Measurements from ENCODE around the gene LAMTOR2. TPM values are rescaled to one million over a fixed set of nuclear protein-coding genes. Genes with fewer than 3 reads are reported as not detected.

Gene LAMTOR2
- total and polyA plus RNA-seq, 10 of the 15 experiments (the other 5 are each of a cell fraction or from before 2014, with no cell fraction given): 71.9 to 264 (median 97.0) TPM

DNA sequence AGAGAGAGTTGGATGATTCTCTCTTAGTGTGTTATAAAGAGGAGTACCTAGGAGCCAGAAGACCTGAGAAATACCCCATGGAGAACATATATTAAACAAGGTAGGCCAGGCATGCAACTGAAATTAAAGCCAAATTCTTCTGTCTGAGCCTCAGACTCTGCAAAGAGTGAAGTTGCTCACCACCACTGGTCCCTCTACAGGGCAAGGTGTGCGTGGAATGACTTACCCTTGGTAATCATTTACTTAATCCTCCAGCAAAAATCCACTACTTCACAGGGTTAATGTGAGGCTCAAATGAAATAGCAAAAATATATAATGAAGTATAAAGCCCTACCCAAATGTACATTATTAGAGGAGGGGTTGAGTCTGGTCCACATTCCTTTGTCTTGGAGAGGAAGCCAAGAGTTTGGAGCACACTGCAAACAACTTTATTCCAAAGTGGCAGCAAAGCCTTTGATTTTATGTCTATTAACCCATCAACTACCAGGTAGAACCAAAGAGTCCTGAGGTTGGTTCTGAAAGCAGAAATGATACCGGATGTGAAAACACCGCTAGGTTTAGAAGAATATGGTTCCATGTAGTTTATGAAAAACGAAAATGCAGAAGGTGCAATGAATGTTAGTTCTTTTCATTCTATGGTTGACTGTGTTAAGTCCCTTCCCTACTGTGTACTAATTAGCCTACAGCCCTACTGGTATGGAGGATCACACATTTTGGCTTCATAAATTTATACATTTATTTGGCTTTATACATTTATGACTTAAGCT lies 42.3 kb upstream of the LAMTOR2 start (continued):
- TF ChIP-seq, protein P1, sequence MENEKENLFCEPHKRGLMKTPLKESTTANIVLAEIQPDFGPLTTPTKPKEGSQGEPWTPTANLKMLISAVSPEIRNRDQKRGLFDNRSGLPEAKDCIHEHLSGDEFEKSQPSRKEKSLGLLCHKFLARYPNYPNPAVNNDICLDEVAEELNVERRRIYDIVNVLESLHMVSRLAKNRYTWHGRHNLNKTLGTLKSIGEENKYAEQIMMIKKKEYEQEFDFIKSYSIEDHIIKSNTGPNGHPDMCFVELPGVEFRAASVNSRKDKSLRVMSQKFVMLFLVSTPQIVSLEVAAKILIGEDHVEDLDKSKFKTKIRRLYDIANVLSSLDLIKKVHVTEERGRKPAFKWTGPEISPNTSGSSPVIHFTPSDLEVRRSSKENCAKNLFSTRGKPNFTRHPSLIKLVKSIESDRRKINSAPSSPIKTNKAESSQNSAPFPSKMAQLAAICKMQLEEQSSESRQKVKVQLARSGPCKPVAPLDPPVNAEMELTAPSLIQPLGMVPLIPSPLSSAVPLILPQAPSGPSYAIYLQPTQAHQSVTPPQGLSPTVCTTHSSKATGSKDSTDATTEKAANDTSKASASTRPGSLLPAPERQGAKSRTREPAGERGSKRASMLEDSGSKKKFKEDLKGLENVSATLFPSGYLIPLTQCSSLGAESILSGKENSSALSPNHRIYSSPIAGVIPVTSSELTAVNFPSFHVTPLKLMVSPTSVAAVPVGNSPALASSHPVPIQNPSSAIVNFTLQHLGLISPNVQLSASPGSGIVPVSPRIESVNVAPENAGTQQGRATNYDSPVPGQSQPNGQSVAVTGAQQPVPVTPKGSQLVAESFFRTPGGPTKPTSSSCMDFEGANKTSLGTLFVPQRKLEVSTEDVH (IDR thresholded peaks at IDR 0.05; ENCODE audit: low read depth, partially characterized antibody): no peak
- TF ChIP-seq JUND (IDR thresholded peaks at IDR 0.05; ENCODE audit: low read depth, low read length): no peak
- no peak for TF ChIP-seq EED (IDR thresholded peaks at IDR 0.05; ENCODE audit: low read depth)
- TF ChIP-seq WRNIP1 (IDR thresholded peaks at IDR 0.05; ENCODE audit: borderline replicate concordance, low read depth, low read length): no peak
- TF ChIP-seq PML (IDR thresholded peaks at IDR 0.05; ENCODE audit: low read length): peak; percentile 47; the same call in 1 of the 2 replicates
- TF ChIP-seq NR2C2 (IDR thresholded peaks at IDR 0.05; ENCODE audit: borderline replicate concordance, control insufficient read depth, insufficient read length, low read depth): no peak
- TF ChIP-seq, protein P2, sequence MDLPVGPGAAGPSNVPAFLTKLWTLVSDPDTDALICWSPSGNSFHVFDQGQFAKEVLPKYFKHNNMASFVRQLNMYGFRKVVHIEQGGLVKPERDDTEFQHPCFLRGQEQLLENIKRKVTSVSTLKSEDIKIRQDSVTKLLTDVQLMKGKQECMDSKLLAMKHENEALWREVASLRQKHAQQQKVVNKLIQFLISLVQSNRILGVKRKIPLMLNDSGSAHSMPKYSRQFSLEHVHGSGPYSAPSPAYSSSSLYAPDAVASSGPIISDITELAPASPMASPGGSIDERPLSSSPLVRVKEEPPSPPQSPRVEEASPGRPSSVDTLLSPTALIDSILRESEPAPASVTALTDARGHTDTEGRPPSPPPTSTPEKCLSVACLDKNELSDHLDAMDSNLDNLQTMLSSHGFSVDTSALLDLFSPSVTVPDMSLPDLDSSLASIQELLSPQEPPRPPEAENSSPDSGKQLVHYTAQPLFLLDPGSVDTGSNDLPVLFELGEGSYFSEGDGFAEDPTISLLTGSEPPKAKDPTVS (IDR thresholded peaks at IDR 0.05; ENCODE audit: low read depth, low read length): no peak
- no peak for TF ChIP-seq RBBP5 (conservative IDR thresholded peaks at IDR 0.05)
- TF ChIP-seq DPF2 (IDR thresholded peaks at IDR 0.05): peak; percentile 85
- TF ChIP-seq EZH2 (IDR thresholded peaks at IDR 0.05; ENCODE audit: borderline replicate concordance, control insufficient read depth, low read depth, low read length): no peak
- TF ChIP-seq, protein P3, sequence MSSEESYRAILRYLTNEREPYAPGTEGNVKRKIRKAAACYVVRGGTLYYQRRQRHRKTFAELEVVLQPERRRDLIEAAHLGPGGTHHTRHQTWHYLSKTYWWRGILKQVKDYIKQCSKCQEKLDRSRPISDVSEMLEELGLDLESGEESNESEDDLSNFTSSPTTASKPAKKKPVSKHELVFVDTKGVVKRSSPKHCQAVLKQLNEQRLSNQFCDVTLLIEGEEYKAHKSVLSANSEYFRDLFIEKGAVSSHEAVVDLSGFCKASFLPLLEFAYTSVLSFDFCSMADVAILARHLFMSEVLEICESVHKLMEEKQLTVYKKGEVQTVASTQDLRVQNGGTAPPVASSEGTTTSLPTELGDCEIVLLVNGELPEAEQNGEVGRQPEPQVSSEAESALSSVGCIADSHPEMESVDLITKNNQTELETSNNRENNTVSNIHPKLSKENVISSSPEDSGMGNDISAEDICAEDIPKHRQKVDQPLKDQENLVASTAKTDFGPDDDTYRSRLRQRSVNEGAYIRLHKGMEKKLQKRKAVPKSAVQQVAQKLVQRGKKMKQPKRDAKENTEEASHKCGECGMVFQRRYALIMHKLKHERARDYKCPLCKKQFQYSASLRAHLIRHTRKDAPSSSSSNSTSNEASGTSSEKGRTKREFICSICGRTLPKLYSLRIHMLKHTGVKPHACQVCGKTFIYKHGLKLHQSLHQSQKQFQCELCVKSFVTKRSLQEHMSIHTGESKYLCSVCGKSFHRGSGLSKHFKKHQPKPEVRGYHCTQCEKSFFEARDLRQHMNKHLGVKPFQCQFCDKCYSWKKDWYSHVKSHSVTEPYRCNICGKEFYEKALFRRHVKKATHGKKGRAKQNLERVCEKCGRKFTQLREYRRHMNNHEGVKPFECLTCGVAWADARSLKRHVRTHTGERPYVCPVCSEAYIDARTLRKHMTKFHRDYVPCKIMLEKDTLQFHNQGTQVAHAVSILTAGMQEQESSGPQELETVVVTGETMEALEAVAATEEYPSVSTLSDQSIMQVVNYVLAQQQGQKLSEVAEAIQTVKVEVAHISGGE (CRISPR knock-in tag; IDR thresholded peaks at IDR 0.05): no peak
- no peak for TF ChIP-seq GATAD2B (conservative IDR thresholded peaks at IDR 0.05; ENCODE audit: low read depth)
- no peak for TF ChIP-seq ZNF622 (IDR thresholded peaks at IDR 0.05)
- TF ChIP-seq RFX5 (IDR thresholded peaks at IDR 0.05; ENCODE audit: low read depth, low read length): no peak
- peak; percentile 42 for TF ChIP-seq CREM (IDR thresholded peaks at IDR 0.05; ENCODE audit: low read depth)
- no peak for TF ChIP-seq NR2F1 (conservative IDR thresholded peaks at IDR 0.05)
- no peak for TF ChIP-seq RELA (IDR thresholded peaks at IDR 0.05; ENCODE audit: borderline replicate concordance, partially characterized antibody)
- TF ChIP-seq, protein P4, sequence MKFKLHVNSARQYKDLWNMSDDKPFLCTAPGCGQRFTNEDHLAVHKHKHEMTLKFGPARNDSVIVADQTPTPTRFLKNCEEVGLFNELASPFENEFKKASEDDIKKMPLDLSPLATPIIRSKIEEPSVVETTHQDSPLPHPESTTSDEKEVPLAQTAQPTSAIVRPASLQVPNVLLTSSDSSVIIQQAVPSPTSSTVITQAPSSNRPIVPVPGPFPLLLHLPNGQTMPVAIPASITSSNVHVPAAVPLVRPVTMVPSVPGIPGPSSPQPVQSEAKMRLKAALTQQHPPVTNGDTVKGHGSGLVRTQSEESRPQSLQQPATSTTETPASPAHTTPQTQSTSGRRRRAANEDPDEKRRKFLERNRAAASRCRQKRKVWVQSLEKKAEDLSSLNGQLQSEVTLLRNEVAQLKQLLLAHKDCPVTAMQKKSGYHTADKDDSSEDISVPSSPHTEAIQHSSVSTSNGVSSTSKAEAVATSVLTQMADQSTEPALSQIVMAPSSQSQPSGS (IDR thresholded peaks at IDR 0.05; ENCODE audit: low read length): peak; percentile 71
- no peak for TF ChIP-seq NRF1 (conservative IDR thresholded peaks at IDR 0.05; ENCODE audit: low read depth, low read length)
- TF ChIP-seq SMC3 (IDR thresholded peaks at IDR 0.05; ENCODE audit: borderline replicate concordance, low read length): no peak
- no peak for TF ChIP-seq CBX3 (IDR thresholded peaks at IDR 0.05; ENCODE audit: borderline replicate concordance, low read depth)
- no peak for TF ChIP-seq BCL11A (IDR thresholded peaks at IDR 0.05; ENCODE audit: low read depth, low read length)
- 0 out of 2 replicates have a peak, but pooled peaks have one; percentile 11 for TF ChIP-seq PAX5 (IDR thresholded peaks at IDR 0.05; ENCODE audit: borderline replicate concordance, low read depth, low read length)

Measured in GM12878 (cell line).